ENCODE measurements around the gene TCF7.

Gene TCF7

GRCh38 chr5:134090522-134090921 lies 24.0 kb upstream of the TCF7 start:
- DNase-seq (ENCODE audit: low spot score) (no peak), FAIRE-seq (no peak)

GRCh38 chr5:134091626-134092121 lies 22.8 kb upstream of the TCF7 start:
- DNase-seq (ENCODE audit: low spot score), result no peak
- no peak for FAIRE-seq

- FAIRE-seq, result no peak
Measured at GRCh38 chr5:134092875-134093274, 21.6 kb upstream of the TCF7 start.

GRCh38 chr5:134093351-134093750 lies 21.1 kb upstream of the TCF7 start:
- FAIRE-seq (no peak), DNase-seq (ENCODE audit: low spot score) (no peak)

More at GRCh38 chr5:134092875-134093274, 21.6 kb upstream of the TCF7 start:
- no peak for DNase-seq (ENCODE audit: low spot score)

GRCh38 chr5:134095293-134095692 lies 19.2 kb upstream of the TCF7 start:
- FAIRE-seq, result no peak

GRCh38 chr5:134095887-134096589 lies 18.4 kb upstream of the TCF7 start:
- FAIRE-seq (no peak), DNase-seq (ENCODE audit: low spot score) (no peak)

More at GRCh38 chr5:134095293-134095692, 19.2 kb upstream of the TCF7 start:
- no peak for DNase-seq (ENCODE audit: low spot score)

GRCh38 chr5:134097211-134097749 lies 17.2 kb upstream of the TCF7 start:
- FAIRE-seq, result no peak
- no peak for DNase-seq (ENCODE audit: low spot score)

GRCh38 chr5:134098690-134099089 lies 15.8 kb upstream of the TCF7 start:
- no peak for DNase-seq (ENCODE audit: low spot score)
- no peak for FAIRE-seq

- DNase-seq (ENCODE audit: low spot score), result no peak
- FAIRE-seq, result no peak
Measured at GRCh38 chr5:134099288-134099872, 15.1 kb upstream of the TCF7 start.

- DNase-seq (ENCODE audit: low spot score) (no peak), FAIRE-seq (no peak)
Measured at GRCh38 chr5:134099939-134100282, 14.6 kb upstream of the TCF7 start.

GRCh38 chr5:134100283-134101091 lies 14.0 kb upstream of the TCF7 start:
- DNase-seq (ENCODE audit: low spot score) (peak; percentile 72), FAIRE-seq (peak; percentile 35)

- peak; percentile 39 for DNase-seq (ENCODE audit: low spot score)
- no peak for FAIRE-seq
Measured at GRCh38 chr5:134101686-134102439, 12.6 kb upstream of the TCF7 start.

GRCh38 chr5:134103397-134103796 lies 11.1 kb upstream of the TCF7 start:
- FAIRE-seq (no peak), DNase-seq (ENCODE audit: low spot score) (no peak)

- FAIRE-seq (no peak), DNase-seq (ENCODE audit: low spot score) (no peak)
Measured at GRCh38 chr5:134103998-134104654, 10.4 kb upstream of the TCF7 start.

- FAIRE-seq (no peak), DNase-seq (ENCODE audit: low spot score) (no peak)
Measured at GRCh38 chr5:134106991-134107701, 7.3 kb upstream of the TCF7 start.

GRCh38 chr5:134107779-134108178 lies 6.7 kb upstream of the TCF7 start:
- DNase-seq (ENCODE audit: low spot score) (no peak), FAIRE-seq (no peak)

- FAIRE-seq, result no peak
- no peak for DNase-seq (ENCODE audit: low spot score)
Measured at GRCh38 chr5:134110382-134110781, 4.1 kb upstream of the TCF7 start.

GRCh38 chr5:134111741-134112647 lies 2.5 kb upstream of the TCF7 start:
- FAIRE-seq (no peak), DNase-seq (ENCODE audit: low spot score) (peak; percentile 13)
